GM19351 (cell line): ENCODE data around the gene ZNF620.
"Not testable (repeated sequence)": the region's sequence is repeated elsewhere in the genome, so short reads cannot be mapped to it uniquely, and the experiment has no call there.

Experiments
- ATAC-seq: cut with Tn5 transposase; IDR thresholded peaks from one replicate; pipeline ENCODE4 v1.9.1; 2021; ENCODE audit warnings: mild to moderate bottlenecking, moderate library complexity; ENCODE audit not compliant: unreplicated experiment

ZNF620 gene

DNA sequence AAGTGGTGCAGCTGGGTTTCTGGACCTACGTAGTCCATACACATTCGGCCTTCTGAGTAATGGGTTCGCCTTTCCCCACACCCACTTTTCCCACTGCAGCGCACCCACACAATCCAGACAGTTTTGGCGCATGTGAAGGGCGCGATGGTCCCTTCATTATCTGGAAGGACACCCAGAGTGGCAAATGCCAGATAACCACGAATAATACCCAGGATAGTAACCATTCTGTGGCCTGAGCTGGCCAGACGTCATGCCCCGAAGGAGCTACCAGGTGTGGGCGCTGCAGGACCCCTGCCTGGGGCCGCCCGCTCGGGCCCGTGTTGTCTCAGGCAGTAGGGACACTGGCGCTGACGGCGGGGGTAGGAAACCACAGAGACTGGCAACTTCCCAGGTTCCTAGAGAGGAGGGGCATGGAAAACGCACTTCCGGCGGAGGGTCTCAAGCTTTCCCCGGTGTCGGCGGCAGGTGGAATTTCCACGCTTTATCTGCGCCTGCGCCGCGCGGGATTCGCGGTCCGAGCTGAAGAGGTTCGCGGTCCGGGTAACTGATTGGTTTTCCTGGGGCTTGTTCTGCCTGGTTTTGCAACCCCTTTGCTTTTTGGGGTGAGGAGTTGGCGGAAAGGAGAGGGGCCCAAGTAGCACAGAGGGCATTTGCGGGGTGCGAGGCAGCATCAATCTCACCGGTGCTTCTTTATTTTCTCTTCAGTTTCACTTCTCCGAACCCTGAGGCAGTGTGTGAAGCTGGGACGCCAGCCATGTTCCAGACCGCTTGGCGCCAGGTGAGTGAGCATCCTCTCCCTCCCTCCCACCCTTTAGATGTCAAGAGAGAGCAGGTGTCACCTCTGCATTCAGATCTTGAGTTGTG is at the start of gene ZNF620:
Gene ZNF620 (plus strand): TSS at position 441 of the 864 bp plus-strand sequence. CDS start 314 bp downstream, at position 755.
- peak; percentile 84 for ATAC-seq

DNA sequence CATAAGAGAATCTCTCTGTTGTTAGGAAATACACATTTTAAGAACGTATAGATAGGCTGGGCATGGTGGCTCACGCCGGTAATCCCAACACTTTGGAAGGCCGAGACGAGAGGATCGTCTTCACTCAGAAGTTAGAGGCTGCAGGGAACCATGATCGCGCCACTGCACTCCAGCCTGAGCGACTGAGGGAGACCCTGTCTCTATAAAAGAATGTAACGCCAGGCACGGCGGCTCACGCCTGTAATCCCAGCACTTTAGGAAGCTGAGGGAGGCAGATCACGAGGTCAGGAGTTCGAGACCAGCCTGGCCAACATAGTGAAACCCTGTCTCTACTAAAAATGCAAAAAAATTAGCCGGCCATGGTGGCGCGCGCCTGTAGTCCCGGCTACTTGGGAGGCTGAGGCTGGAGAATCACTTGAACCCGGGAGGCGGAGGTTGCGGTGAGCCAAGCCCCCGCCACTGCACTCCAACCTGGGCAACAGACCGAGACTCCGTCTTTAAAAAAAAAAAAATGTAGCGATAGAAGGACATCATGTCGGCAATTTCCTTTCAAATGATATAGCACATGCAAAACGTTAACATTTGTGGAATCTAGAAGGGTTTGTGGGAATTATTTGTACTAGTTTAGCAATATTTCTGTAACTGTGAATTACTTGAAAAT is 49.4 kb upstream of the ZNF620 start:
- no peak for ATAC-seq

DNA sequence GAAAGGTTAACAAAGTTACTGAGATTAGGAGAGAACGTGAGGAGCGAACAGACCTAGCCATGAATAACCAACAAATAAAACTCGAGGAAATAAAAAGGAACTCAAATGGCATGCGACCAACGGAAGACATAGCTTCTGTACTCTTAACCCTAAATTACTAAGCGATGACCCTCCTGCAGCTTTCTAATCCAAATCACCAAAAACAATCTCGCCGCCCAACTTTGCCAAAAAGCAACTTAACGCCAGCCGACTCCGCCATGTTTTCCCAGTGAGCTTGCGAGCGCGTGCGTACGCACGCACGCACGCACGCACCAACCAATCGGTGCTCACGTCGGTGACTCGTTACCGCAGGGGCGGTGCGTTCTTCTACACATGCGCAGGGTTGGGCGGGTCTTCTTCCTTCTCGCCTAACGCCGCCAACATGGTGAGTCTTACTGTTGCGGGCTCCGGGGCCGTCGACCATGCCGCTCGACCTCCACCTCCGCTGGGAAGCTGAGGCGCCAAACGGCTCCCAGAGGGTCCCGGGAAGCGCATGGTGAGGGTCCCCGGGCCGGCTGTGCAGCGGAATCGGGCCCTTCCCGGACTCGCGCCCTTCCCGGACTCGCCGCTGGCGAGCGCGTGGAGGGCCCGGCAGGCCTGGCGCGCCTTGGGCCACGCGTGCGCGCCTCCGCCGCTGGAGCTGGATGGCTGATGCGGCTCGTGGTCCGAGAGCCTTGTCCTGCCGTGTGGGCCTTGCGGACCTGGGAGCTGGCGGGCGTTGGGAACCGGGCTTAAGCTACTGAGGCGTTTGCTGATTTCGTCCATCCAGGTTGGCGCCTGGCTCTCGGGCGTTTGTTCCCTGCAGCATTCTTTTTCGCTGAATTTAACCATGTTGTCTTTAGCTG is 48.7 kb upstream of the ZNF620 start, which contains the start of gene RPL14:
Gene RPL14 (plus strand): TSS at position 400 of the 884 bp plus-strand sequence. CDS start 133 bp downstream, at position 533.
- peak; percentile 61 for ATAC-seq

DNA sequence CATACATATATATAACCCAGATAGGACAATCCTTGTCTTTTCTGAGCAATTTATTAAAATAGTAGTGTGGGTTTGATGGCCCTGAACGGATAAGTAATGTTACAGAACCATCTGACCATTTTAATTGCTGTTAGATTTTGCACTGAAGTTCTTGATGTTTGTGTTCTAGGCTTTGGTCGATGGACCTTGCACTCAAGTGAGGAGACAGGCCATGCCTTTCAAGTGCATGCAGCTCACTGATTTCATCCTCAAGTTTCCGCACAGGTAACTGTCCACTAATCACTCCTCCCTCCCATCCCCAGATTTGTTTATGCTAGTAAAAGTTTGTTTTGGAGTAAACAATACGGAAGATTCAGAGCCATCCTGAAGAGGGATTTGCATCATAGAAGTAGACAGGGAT is 47.4 kb upstream of the ZNF620 start:
- no peak for ATAC-seq

DNA sequence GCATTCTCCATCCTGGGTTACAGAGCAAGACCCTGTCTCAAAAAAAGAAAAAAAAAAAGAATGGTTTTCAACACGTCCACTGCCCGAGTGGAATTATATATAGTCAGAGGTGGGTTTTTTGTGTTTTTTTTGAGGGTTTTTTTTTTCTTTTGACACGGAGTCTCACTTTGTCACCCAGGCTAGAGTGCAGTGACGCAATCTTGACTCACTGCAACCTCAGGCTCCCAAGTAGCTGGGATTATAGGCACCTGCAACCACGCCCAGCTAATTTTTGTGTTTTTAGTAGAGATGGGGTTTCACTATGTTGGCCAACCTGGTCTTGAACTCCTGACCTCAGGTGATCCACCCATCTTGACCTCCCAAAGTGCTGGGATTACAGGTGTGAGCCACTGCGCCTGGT is 45.4 kb upstream of the ZNF620 start:
- not testable (repeated sequence) for ATAC-seq

GRCh38 chr3:40461161-40461560 is 44.7 kb upstream of the ZNF620 start:
- ATAC-seq = no peak

DNA sequence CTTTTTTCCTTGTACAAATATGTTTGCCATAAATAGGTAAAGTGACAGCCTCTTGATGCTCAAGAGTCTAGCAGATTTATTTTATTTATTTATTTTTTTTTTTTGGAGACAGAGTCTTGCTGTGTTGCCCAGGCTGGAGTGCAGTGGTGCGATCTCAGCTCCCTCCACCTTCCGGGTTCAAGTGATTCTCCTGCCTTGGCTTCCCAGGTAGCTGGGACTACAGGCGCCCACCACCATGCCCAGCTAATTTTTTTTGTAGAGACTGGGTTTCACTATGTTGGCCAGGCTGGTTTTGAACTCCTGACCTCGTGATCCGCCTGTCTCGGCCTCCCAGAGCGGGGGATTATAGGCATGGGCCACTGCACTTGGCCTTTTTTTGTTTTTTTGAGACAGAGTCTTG is 43.0 kb upstream of the ZNF620 start:
- not testable (repeated sequence) for ATAC-seq

GRCh38 chr3:40463579-40463978 is 42.3 kb upstream of the ZNF620 start:
- no peak for ATAC-seq

DNA sequence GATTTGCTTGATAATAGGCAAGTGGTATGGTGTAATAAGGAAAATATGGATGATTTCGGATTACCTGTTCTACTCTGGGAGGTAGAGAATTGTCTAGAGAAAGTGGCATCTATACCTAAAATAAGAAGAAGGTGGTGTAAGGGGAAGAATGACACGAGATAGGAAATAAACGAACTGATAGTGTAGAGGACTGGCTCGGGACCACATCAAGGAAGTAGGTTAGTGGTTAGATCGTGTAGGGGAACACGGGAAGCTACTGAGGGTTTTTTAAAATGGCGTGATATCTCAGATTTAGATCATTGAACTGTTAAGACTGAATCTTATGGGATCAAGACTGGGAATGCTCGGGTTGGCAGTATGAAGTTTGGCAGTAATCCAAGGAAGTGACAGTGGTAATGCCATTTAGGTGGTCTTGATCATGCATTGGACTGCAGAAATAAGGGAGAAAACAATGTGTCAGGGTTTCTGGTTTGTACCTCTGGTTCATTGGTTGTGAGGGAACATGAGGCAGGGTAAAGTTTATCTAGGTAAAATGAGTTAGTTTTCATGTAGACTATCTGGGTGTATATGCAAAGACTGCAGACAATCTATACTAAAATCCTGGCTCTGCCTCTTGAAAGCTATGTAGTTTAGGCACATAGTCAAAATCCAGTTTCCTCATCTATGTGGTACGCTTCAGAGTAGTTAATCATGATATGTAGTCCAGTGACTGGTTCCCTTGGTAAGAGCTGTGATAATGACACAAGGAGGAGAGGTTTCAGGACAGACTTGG is 41.3 kb upstream of the ZNF620 start:
- ATAC-seq = no peak

GRCh38 chr3:40465111-40465407 is 40.8 kb upstream of the ZNF620 start:
- ATAC-seq = no peak

- no peak for ATAC-seq
Observed at GRCh38 chr3:40465456-40465855, 40.4 kb upstream of the ZNF620 start.

- ATAC-seq = no peak
Observed at GRCh38 chr3:40468018-40468417, 37.8 kb upstream of the ZNF620 start.

GRCh38 chr3:40470701-40471100 is 35.1 kb upstream of the ZNF620 start:
- no peak for ATAC-seq

DNA sequence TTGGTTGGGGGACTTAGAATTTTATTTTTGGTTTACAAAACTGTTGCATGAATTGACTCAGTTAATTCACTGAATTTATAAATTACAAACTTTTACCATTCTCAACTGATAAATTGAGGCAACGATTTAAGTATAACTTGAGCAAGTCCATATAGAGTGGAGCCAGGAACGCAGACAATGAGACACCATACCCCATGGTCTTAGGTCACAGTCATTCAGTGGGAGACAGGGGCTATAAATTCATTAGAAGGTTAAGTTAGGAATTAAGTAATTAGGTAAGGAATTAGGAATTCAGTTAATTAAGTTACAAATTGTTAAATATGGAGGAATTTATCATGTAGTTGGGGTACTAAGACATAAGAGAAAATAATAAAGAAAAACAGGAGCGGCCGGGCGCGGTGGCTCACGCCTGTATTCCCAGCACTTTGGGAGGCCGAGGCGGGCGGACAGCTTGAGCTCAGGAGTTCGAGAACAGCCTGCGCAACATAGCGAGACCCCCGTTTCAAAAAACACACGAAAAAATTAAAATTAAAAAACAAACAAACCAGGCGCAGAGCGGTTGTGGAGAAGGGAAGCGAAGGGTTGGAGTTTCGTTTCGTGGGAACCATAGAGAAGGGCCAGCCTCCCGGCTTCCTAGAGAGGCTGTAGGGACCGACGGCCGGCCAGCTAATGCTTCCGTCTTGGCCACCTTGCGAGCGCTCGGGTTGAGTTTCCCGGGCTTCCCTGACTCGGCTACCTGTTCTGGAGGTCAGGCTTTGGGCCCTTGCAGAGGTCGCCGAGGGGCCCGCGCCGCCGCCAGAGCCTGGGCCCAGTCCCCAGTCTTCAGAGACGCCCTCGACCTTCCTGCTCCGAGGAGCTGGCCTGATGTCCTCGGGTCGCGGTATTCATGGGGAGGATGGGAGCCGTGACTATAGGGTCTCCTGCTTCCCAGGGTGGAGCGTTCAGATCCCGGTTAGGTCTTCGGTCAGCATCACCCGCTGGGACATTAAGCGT is 29.1 kb upstream of the ZNF620 start, which contains the start of gene ZNF619:
Gene ZNF619 (plus strand): TSS at position 645 of the 993 bp plus-strand sequence. CDS start 858 bp downstream, outside the sequence.
- ATAC-seq = peak; percentile 82

- no peak for ATAC-seq
Observed at GRCh38 chr3:40477666-40478065, 28.2 kb upstream of the ZNF620 start.

DNA sequence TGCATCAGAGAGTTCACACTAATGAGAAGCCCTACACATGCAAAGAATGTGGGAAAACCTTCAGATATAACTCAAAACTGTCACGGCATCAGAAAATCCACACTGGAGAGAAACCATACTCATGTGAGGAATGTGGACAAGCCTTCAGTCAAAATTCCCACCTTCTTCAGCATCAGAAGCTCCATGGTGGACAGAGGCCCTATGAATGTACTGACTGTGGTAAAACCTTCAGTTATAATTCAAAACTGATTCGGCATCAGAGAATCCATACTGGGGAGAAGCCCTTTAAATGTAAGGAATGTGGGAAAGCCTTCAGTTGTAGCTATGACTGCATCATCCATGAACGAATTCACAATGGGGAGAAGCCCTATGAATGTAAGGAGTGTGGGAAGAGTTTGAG is 18.7 kb upstream of the ZNF620 start:
- ATAC-seq = no peak

DNA sequence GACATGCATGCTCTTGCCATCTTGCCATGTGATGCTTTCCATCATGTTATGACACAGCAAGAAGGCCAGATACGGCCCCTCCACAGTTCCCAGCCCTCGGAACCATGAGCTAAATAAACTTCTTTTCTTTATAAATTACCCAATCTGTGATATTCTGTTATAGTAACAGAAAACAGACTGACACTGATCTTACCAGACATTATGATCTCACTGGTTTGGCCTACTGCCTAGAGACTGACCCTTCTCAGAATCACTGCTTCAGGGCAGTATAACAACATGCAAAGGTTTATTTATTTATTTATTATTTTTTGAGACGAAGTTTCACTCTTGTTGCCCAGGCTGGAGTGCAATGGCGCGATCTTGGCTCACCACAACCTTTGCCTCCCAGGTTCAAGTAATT is 14.9 kb upstream of the ZNF620 start:
- no peak for ATAC-seq

GRCh38 chr3:40494698-40495097 is 11.1 kb upstream of the ZNF620 start:
- no peak for ATAC-seq

DNA sequence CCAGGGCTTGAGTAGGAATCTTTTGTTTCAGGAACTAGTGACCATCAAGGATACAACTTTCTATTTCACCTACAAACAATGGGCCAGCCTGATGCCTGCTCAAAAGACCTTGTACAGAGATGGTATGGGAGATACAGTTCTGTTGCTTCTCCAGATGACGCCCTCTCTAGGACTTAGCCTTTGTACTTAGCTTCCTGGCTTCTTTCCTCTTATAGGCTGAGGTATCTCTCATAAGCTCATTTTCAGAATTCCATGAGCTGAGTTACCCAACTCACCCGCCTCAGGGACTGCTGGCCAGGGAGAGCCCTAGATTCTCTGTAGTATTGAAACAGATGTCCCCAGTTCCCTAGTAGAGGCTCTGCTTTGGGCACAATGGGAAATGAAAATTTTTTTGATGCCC is 8.6 kb upstream of the ZNF620 start:
- no peak for ATAC-seq
